B cell (primary cell): ENCODE results near the gene CKMT2. TPM values are rescaled to one million over a fixed set of nuclear protein-coding genes. Genes with fewer than 3 reads are reported as not detected.

ENCODE experiments used
- ATAC-seq: fragments of 200-7000 bp; cut with Tn5 transposase; one replicate; pipeline ENCODE4 v1.10.0; 2021; ENCODE audit warnings: low read depth, mild to moderate bottlenecking, moderate number of reproducible peaks, moderate library complexity
- CTCF ChIA-PET: fragments of 350-600 bp; sonication (Branson Sonifier 250); formaldehyde crosslinking; loops from one replicate; lab custom pipeline; 2021; ENCODE audit warnings: antibody characterized with exemption, inconsistent platforms; lab: Charles Lee
- POLR2A ChIA-PET: fragments of 350-600 bp; sonication (Branson Sonifier 250); formaldehyde crosslinking; loops from one replicate; lab custom pipeline; 2021; ENCODE audit warnings: antibody characterized with exemption; lab: Charles Lee
- DNase-seq: peaks from one replicate; pipeline ENCODE4 v3.0.0; 2013
- H2AFZ ChIP-seq: 2 replicates; pipeline ENCODE4 v1.6.1; 2012; ENCODE audit warnings: mild to moderate bottlenecking, low read depth, low read length; ENCODE audit not compliant: insufficient read depth, poor library complexity, severe bottlenecking
- H3K27ac ChIP-seq, 2 donors: 1 replicate in 1 of 2; 2 replicates in 1 of 2; pipeline ENCODE4 v1.5.1; 2012 to 2013; ENCODE audit warnings: low read length in 2 of 2, mild to moderate bottlenecking in 2 of 2, moderate library complexity in 1 of 2
- H3K27me3 ChIP-seq, 4 experiments: fragments of 200-600 bp in 1 of 4; sonication (generic) in 1 of 4; replicated peaks in 1 of 4; 1 replicate in 2 of 4; 2 replicates in 2 of 4; pipeline versions ENCODE4 v1.6.1 to v1.7.0; 2013 to 2016; ENCODE audit warnings: low read length in 3 of 4, mild to moderate bottlenecking in 2 of 4, mixed read lengths in 1 of 4, moderate library complexity in 1 of 4; ENCODE audit not compliant: insufficient read depth in 4 of 4, control insufficient read depth in 3 of 4; ENCODE audit errors: control extremely low read depth in 1 of 4
- H3K36me3 ChIP-seq, 2 experiments: replicated peaks in 1 of 2; 1 replicate in 1 of 2; 2 replicates in 1 of 2; pipeline versions ENCODE4 v1.6.1 to v1.7.1; 2013; ENCODE audit warnings: low read length in 1 of 2; ENCODE audit not compliant: insufficient read depth in 2 of 2, control insufficient read depth in 1 of 2; ENCODE audit errors: control extremely low read depth in 1 of 2, extremely low read depth in 1 of 2
- H3K4me1 ChIP-seq, 2 donors: fragments of 200-600 bp in 1 of 2; sonication (generic) in 1 of 2; 1 replicate in 1 of 2; 2 replicates in 1 of 2; pipeline versions ENCODE4 v1.5.1 to v1.6.1; 2013 to 2017; ENCODE audit warnings: low read length in 2 of 2; ENCODE audit not compliant: control insufficient read depth in 2 of 2, insufficient read depth in 2 of 2
- H3K4me2 ChIP-seq: replicated peaks from 2 replicates; pipeline ENCODE3; 2012; ENCODE audit warnings: mild to moderate bottlenecking, low read depth, low read length; ENCODE audit not compliant: poor library complexity, severe bottlenecking
- H3K4me3 ChIP-seq, 5 experiments: fragments of 200-600 bp in 1 of 5; sonication (generic) in 1 of 5; 1 replicate in 3 of 5; 2 replicates in 2 of 5; pipeline versions ENCODE4 v1.5.1 to v1.7.0; 2011 to 2016; ENCODE audit warnings: low read length in 4 of 5, mild to moderate bottlenecking in 4 of 5, low read depth in 2 of 5, control low read depth in 1 of 5, moderate library complexity in 1 of 5; ENCODE audit not compliant: insufficient read depth in 1 of 5; ENCODE audit errors: control extremely low read depth in 1 of 5, extremely low read depth in 1 of 5
- H3K79me2 ChIP-seq: fragments of 200-600 bp; sonication (generic); one replicate; pipeline ENCODE4 v1.6.0; 2016; ENCODE audit warnings: low read length; ENCODE audit not compliant: control insufficient read depth, insufficient read depth
- H3K9ac ChIP-seq: fragments of 200-600 bp; sonication (generic); 2 replicates; pipeline ENCODE4 v1.6.1; 2017; ENCODE audit warnings: mild to moderate bottlenecking, low read length, moderate library complexity
- H3K9me3 ChIP-seq, 3 donors: one replicate each; pipeline versions ENCODE4 v1.6.1 to v1.7.1; 2013; ENCODE audit warnings: low read length in 2 of 3; ENCODE audit not compliant: control insufficient read depth in 2 of 3, insufficient read depth in 1 of 3; ENCODE audit errors: control extremely low read depth in 1 of 3
- H4K20me1 ChIP-seq: 2 replicates; pipeline ENCODE4 v1.6.0; 2012; ENCODE audit warnings: mild to moderate bottlenecking, low read length; ENCODE audit not compliant: insufficient read depth, control insufficient read depth, poor library complexity, severe bottlenecking
- H3K27ac Mint-ChIP-seq: one replicate; pipeline ENCODE4 v1.8.0; 2021; ENCODE audit warnings: mixed read lengths
- H3K27me3 Mint-ChIP-seq: one replicate; pipeline ENCODE4 v1.8.0; 2021; ENCODE audit warnings: mixed read lengths
- H3K4me1 Mint-ChIP-seq: one replicate; pipeline ENCODE4 v1.8.0; 2021; ENCODE audit warnings: mixed read lengths
- H3K4me3 Mint-ChIP-seq: one replicate; pipeline ENCODE4 v1.8.0; 2021; ENCODE audit warnings: mixed read lengths
- H3K9me3 Mint-ChIP-seq: one replicate; pipeline ENCODE4 v1.8.0; 2022; ENCODE audit warnings: mixed read lengths; ENCODE audit not compliant: insufficient read depth
- EZH2 ChIP-seq: IDR thresholded peaks from 2 replicates; pipeline ENCODE4 v1.6.1; 2012; ENCODE audit warnings: borderline replicate concordance, low read depth, mild to moderate bottlenecking, moderate library complexity, low read length; ENCODE audit not compliant: insufficient read depth, poor library complexity, severe bottlenecking
- WGBS: methylation state at CpG from one replicate; pipeline ENCODE4 v1.1.5; 2013; ENCODE audit warnings: missing lambda C conversion rate; ENCODE audit not compliant: insufficient coverage; 5-methylcytosine and 5-hydroxymethylcytosine counted together
- intact Hi-C: fragments of 100-400 bp; cut with micrococcal nuclease; formaldehyde crosslinking; loops from one replicate; pipeline ENCODE4 v1.10.0; 2022
- polyA plus RNA-seq: library from polyadenylated mRNA; depleted of rRNA; stranded (reverse); fragments of >200 nt; gene quantifications from 2 replicates; pipeline ENCODE4 v1.2.3, GENCODE V29; 2012
- total RNA-seq, 2 donors: library from RNA; stranded (reverse); fragments of 120-200 nt in 1 of 2; gene quantifications; 1 replicate in 1 of 2; 2 replicates in 1 of 2; pipeline versions ENCODE4 v1.2.3 to v1.2.4, GENCODE V29; 2013 to 2022
- TF ChIP-seq, protein P1 (sequence below): fragments of 200-600 bp; IDR thresholded peaks from one replicate; pipeline ENCODE4 v1.8.0; 2022; ENCODE audit warnings: antibody characterized with exemption, mild to moderate bottlenecking

CKMT2 gene
- total and polyA plus RNA-seq, 2 donors (not counting 1 experiment from before 2014, with no cell fraction given): not detected

DNA sequence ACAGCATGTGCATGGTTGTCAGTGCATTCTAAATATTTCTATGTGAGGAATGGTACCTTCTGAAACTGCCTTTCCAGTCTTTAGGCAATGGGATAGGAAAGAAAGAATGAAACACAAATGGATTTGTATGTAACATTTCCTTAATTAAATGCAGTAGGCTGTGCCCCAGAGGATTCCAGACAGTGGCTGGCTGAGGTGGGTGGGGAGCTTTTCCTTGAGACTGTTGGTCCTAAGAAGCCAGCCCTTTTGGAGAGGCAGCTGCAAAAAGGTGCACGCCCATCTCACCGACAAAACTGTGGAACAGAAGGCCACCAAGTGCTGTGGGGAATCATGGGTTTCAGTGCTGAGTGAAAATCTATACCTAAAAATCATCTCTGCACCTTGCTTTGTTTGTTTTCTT is 6.8 kb upstream of the CKMT2 start:
- intact Hi-C loops: no loop called here
- H3K27me3 Mint-ChIP-seq: peaks cover 10% of the 10 kb centered on the region
- no peak for TF ChIP-seq EZH2
- TF ChIP-seq, protein P1, sequence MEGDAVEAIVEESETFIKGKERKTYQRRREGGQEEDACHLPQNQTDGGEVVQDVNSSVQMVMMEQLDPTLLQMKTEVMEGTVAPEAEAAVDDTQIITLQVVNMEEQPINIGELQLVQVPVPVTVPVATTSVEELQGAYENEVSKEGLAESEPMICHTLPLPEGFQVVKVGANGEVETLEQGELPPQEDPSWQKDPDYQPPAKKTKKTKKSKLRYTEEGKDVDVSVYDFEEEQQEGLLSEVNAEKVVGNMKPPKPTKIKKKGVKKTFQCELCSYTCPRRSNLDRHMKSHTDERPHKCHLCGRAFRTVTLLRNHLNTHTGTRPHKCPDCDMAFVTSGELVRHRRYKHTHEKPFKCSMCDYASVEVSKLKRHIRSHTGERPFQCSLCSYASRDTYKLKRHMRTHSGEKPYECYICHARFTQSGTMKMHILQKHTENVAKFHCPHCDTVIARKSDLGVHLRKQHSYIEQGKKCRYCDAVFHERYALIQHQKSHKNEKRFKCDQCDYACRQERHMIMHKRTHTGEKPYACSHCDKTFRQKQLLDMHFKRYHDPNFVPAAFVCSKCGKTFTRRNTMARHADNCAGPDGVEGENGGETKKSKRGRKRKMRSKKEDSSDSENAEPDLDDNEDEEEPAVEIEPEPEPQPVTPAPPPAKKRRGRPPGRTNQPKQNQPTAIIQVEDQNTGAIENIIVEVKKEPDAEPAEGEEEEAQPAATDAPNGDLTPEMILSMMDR: no peak
- DNase-seq: no peak
- Histone ChIP-seq H3K27ac (no peak overlapping the region), H3K4me2 (no peak overlapping the region), H3K4me3 (no peak overlapping the region), H3K79me2 (no peaks in the 10 kb centered on the region), H3K36me3 (no peaks in the 10 kb centered on the region), H3K9ac (no peak overlapping the region), H2AFZ (no peak overlapping the region), H3K4me1 (no peaks in the 10 kb centered on the region), H3K9me3 (no peaks in the 10 kb centered on the region), H3K27me3 (no peaks in the 10 kb centered on the region), H4K20me1 (no peaks in the 10 kb centered on the region)
- no peak overlapping the region for H3K4me3 Mint-ChIP-seq
- ATAC-seq: no peak
- WGBS: no CpG with 5 or more reads among the region's 2 CpGs
- ChIA-PET POLR2A (no interaction called here), CTCF (no interaction called here)
- H3K27ac Mint-ChIP-seq: no peak overlapping the region
- H3K4me1 Mint-ChIP-seq: peaks cover 6% of the 10 kb centered on the region
- no peaks in the 10 kb centered on the region for H3K9me3 Mint-ChIP-seq

DNA sequence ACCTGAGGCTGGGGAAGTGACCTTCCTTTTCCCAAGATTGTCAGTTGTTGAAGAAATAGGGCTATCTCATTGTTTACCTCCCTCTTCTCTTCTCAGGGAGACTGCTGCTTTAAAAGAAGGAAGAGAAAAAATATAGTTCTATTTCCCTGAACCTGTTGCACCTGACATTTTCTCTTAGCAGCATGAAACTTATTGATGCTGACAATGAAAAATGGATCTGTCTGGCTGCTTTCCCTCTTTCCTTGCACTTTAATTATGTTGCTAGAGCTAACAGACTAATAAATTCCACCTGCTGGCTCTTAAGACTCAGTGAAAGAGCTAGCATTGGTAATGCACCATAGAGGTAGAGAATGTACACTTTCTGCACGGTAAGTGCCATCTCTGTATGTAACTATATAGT is 6.2 kb upstream of the CKMT2 start:
- Mint-ChIP-seq H3K4me3 (no peak overlapping the region), H3K4me1 (peaks cover 6% of the 10 kb centered on the region), H3K27me3 (peaks cover 11% of the 10 kb centered on the region), H3K27ac (no peak overlapping the region), H3K9me3 (no peaks in the 10 kb centered on the region)
- H3K79me2 ChIP-seq: no peaks in the 10 kb centered on the region
- no peak for ATAC-seq
- POLR2A ChIA-PET: no interaction called here
- H3K27me3 ChIP-seq: no peaks in the 10 kb centered on the region
- WGBS: no CpG with 5 or more reads among the region's 1 CpG
- no peak for DNase-seq
- no peak overlapping the region for H2AFZ ChIP-seq
- no peaks in the 10 kb centered on the region for H3K9me3 ChIP-seq
- no peak overlapping the region for H3K27ac ChIP-seq
- intact Hi-C loops: no loop called here
- H4K20me1 ChIP-seq: no peaks in the 10 kb centered on the region
- H3K36me3 ChIP-seq: no peaks in the 10 kb centered on the region
- TF ChIP-seq, protein P1: no peak
- no peak for TF ChIP-seq EZH2
- H3K4me1 ChIP-seq: no peaks in the 10 kb centered on the region
- H3K4me2 ChIP-seq: no peak overlapping the region
- CTCF ChIA-PET: no interaction called here
- H3K4me3 ChIP-seq: no peak overlapping the region
- H3K9ac ChIP-seq: no peak overlapping the region
